Measurements from ENCODE around the gene AXL. TPM values are rescaled to one million over a fixed set of nuclear protein-coding genes. Genes with fewer than 3 reads are reported as not detected.

Gene AXL
- total and polyA plus RNA-seq, 2 donors (not counting 3 experiments of a cell fraction or from before 2014, with no cell fraction given) = 86.9 to 172 TPM

- Histone ChIP-seq H3K9me1 (replicated peaks; ENCODE audit: control insufficient read depth, extremely low read depth, insufficient read depth, low read length) (no peaks in the 10 kb centered on the region), H3K4me2 (ENCODE audit: insufficient read depth, low read length) (peak overlapping the region; percentile 80), H3K9me3 (replicated peaks; ENCODE audit: control insufficient read depth, insufficient read depth, low read length) (no peaks in the 10 kb centered on the region), H2AFZ (ENCODE audit: low read depth, low read length) (no peak overlapping the region), H3K9ac (replicated peaks; ENCODE audit: extremely low read depth, insufficient read depth, low read length) (peak overlapping the region; percentile 59), H3K27ac (ENCODE audit: insufficient read depth, low read depth, low read length) (peak overlapping the region; percentile 76), H3K79me2 (ENCODE audit: control insufficient read depth, insufficient read depth, low read length) (peaks cover 49% of the 10 kb centered on the region), H3K4me1 (ENCODE audit: control insufficient read depth, extremely low read depth, insufficient read depth, low read length) (peaks cover 38% of the 10 kb centered on the region), H3K36me3 (ENCODE audit: control insufficient read depth in 2 of 2, extremely low read depth in 1 of 2, insufficient read depth in 2 of 2, low read length in 2 of 2) (peaks cover 2% of the 10 kb centered on the region in 2 experiments), H3K4me3 (replicated peaks in 1 of 3; ENCODE audit: insufficient read depth in 1 of 3, low read depth in 1 of 3, low read length in 3 of 3) (peak overlapping the region in 2 of 3 experiments; percentile 32 to 50), H4K20me1 (replicated peaks; ENCODE audit: control insufficient read depth, extremely low read depth, insufficient read depth, low read length) (no peaks in the 10 kb centered on the region), H3K27me3 (ENCODE audit: control insufficient read depth in 2 of 2, insufficient read depth in 2 of 2, low read length in 2 of 2) (no peaks in the 10 kb centered on the region)
- DNase-seq (ENCODE audit: low read depth, low spot score) (no peak), FAIRE-seq (peak; percentile 59)
- no TSS peak for BruUV-seq (replicated peaks)
- ChIA-PET CTCF (interaction anchor here (3.9 to 4.0 kb wide), 2 partner anchors 23 to 36 kb away, joined by 29 to 33 read pairs; partner anchors contain the start of gene HNRNPUL1), POLR2A (interaction anchor here (1.5 kb wide), 1 partner anchor 37 kb away, joined by 4 read pairs; the partner anchor contains the start of gene HNRNPUL1)
- intact Hi-C loops (cut with micrococcal nuclease) (no loop called here), dilution Hi-C loops (cut with MboI; ENCODE audit: extremely low pct_ligation_motif_present, low sequenced_read_pairs) (no loop called here)
- TF ChIP-seq EZH2 (IDR thresholded peaks at IDR 0.05; ENCODE audit: borderline replicate concordance, low read depth, low read length, severe bottlenecking) = no peak
- no peak for TF ChIP-seq CTCF (IDR thresholded peaks at IDR 0.05; ENCODE audit: extremely low read depth in 1 of 2, insufficient read depth in 1 of 2, low read depth in 1 of 2, low read length in 2 of 2)
- TF ChIP-seq POLR2A (IDR thresholded peaks at IDR 0.05; ENCODE audit: low read depth, low read length) = no peak
- no peak for TF ChIP-seq MYC (IDR thresholded peaks at IDR 0.05; ENCODE audit: low read depth, low read length)
- no peak for TF ChIP-seq FOS (IDR thresholded peaks at IDR 0.05; ENCODE audit: borderline replicate concordance, insufficient read depth, low read length)
- no peak for TF ChIP-seq GATA2 (IDR thresholded peaks at IDR 0.05; ENCODE audit: insufficient read depth, insufficient read length, low read depth, low read length)
- TF ChIP-seq POLR2AphosphoS5 (IDR thresholded peaks at IDR 0.05; ENCODE audit: insufficient read depth, low read depth, low read length) = no peak
- no peak for TF ChIP-seq MAX (IDR thresholded peaks at IDR 0.05; ENCODE audit: insufficient read depth, insufficient read length)
- TF ChIP-seq JUN (IDR thresholded peaks at IDR 0.05; ENCODE audit: borderline replicate concordance, insufficient read depth, insufficient read length, low read depth) = no peak
Measured at GRCh38 chr19:41226874-41227390, 7.9 kb downstream of the AXL start.

Measured in endothelial cell of umbilical vein (primary cell).